Epithelial cell of esophagus (primary cell): ENCODE measurements around the gene ZNF607.

Experiments
- DNase-seq: peaks from one replicate; pipeline ENCODE4 v3.0.0; 2010; ENCODE audit warnings: low read depth
- H3K4me3 ChIP-seq: 2 replicates; pipeline ENCODE4 v1.5.1; 2011; ENCODE audit warnings: mild to moderate bottlenecking, low read length, control low read depth
- CTCF ChIP-seq: IDR thresholded peaks from 2 replicates; pipeline ENCODE4 v1.5.1; 2011; ENCODE audit warnings: low read depth, mild to moderate bottlenecking, low read length, control low read depth, inconsistent platforms; ENCODE audit not compliant: insufficient read depth; ENCODE audit errors: missing control alignments

The ZNF607 gene

GRCh38 chr19:37716140-37716539 is 3.4 kb downstream of the ZNF607 start:
- TF ChIP-seq CTCF = no peak
- no peak overlapping the region for H3K4me3 ChIP-seq
- no peak for DNase-seq

GRCh38 chr19:37706052-37706605 is 13.4 kb downstream of the ZNF607 start:
- no peak for DNase-seq
- no peak for TF ChIP-seq CTCF
- H3K4me3 ChIP-seq = no peak overlapping the region

- H3K4me3 ChIP-seq = no peak overlapping the region
- no peak for DNase-seq
- TF ChIP-seq CTCF = no peak
These were observed 20.5 kb downstream of the ZNF607 start for GRCh38 chr19:37699057-37699456.

GRCh38 chr19:37698216-37698615 is 21.3 kb downstream of the ZNF607 start:
- TF ChIP-seq CTCF = no peak
- DNase-seq = no peak
- H3K4me3 ChIP-seq = no peak overlapping the region

GRCh38 chr19:37695144-37695899 is 24.2 kb downstream of the ZNF607 start:
- DNase-seq = no peak
- H3K4me3 ChIP-seq = no peak overlapping the region
- no peak for TF ChIP-seq CTCF

- TF ChIP-seq CTCF = no peak
- no peak for DNase-seq
- H3K4me3 ChIP-seq = no peak overlapping the region
These were observed 26.5 kb downstream of the ZNF607 start for GRCh38 chr19:37692956-37693620.
